GM23338 (cell line): ENCODE data around the gene CDH23. TPM values are rescaled to one million over a fixed set of nuclear protein-coding genes. Genes with fewer than 3 reads are reported as not detected.
A peak's percentile ranks its signal among the peaks of the same experiment; 100 is the strongest.

Experiments used
- ATAC-seq: fragments of 200-7000 bp; cut with Tn5 transposase; 3 replicates; pipeline ENCODE4 v1.9.1; 2020
- DNase-seq: peaks from one replicate; pipeline ENCODE4 v3.0.0-alpha.2; 2015; ENCODE audit warnings: low spot score
- H2AFZ ChIP-seq: fragments of 200-600 bp; sonication (generic); 2 replicates; pipeline ENCODE4 v1.8.0; 2016; ENCODE audit warnings: antibody characterized with exemption, mild to moderate bottlenecking, moderate library complexity
- H3F3A ChIP-seq: fragments of 200-600 bp; sonication (generic); replicated peaks from 2 replicates; pipeline ENCODE4 v1.8.0; 2017; ENCODE audit warnings: antibody characterized with exemption, mixed run types, low read depth
- H3K27ac ChIP-seq: fragments of 200-600 bp; sonication (generic); 2 replicates; pipeline ENCODE4 v1.6.1; 2016; ENCODE audit warnings: low read depth
- H3K27me3 ChIP-seq: fragments of 200-600 bp; sonication (generic); 2 replicates; pipeline ENCODE4 v1.8.0; 2016; ENCODE audit warnings: mild to moderate bottlenecking, mixed run types, moderate library complexity; ENCODE audit not compliant: insufficient read depth
- H3K36me3 ChIP-seq: fragments of 200-600 bp; sonication (generic); 2 replicates; pipeline ENCODE4 v1.8.0; 2016; ENCODE audit warnings: mild to moderate bottlenecking; ENCODE audit not compliant: insufficient read depth
- H3K4me1 ChIP-seq: fragments of 200-600 bp; sonication (generic); 2 replicates; pipeline ENCODE4 v1.8.0; 2016; ENCODE audit warnings: mild to moderate bottlenecking, moderate library complexity; ENCODE audit not compliant: insufficient read depth
- H3K4me2 ChIP-seq: fragments of 200-600 bp; sonication (generic); 2 replicates; pipeline ENCODE4 v1.7.1; 2017; ENCODE audit warnings: mixed run types
- H3K4me3 ChIP-seq: fragments of 200-600 bp; sonication (generic); 2 replicates; pipeline ENCODE4 v1.6.1; 2016; ENCODE audit warnings: mixed run types
- H3K79me2 ChIP-seq: fragments of 200-600 bp; sonication (generic); replicated peaks from 2 replicates; pipeline ENCODE4 v1.8.0; 2017; ENCODE audit warnings: mild to moderate bottlenecking; ENCODE audit not compliant: insufficient read depth
- H3K9me2 ChIP-seq: fragments of 200-600 bp; sonication (generic); 2 replicates; pipeline ENCODE4 v1.8.0; 2017; ENCODE audit not compliant: insufficient read depth
- H4K20me1 ChIP-seq: fragments of 200-600 bp; sonication (generic); replicated peaks from 2 replicates; pipeline ENCODE4 v1.8.0; 2017; ENCODE audit warnings: mild to moderate bottlenecking; ENCODE audit not compliant: insufficient read depth
- H3K27ac Mint-ChIP-seq: 2 replicates; pipeline ENCODE4 v1.8.0; 2020; ENCODE audit warnings: inconsistent platforms, mild to moderate bottlenecking, moderate library complexity, mixed read lengths
- H3K27me3 Mint-ChIP-seq: 3 replicates; pipeline ENCODE4 v1.8.0; 2022; ENCODE audit warnings: low read depth, mild to moderate bottlenecking, moderate library complexity, mixed read lengths, inconsistent platforms; ENCODE audit not compliant: insufficient read depth, poor library complexity
- H3K36me3 Mint-ChIP-seq: 3 replicates; pipeline ENCODE4 v1.8.0; 2021; ENCODE audit warnings: low read depth, mild to moderate bottlenecking, inconsistent platforms, moderate library complexity, mixed read lengths
- H3K4me1 Mint-ChIP-seq: 3 replicates; pipeline ENCODE4 v1.8.0; 2020; ENCODE audit warnings: mild to moderate bottlenecking, inconsistent platforms, mixed read lengths
- H3K4me3 Mint-ChIP-seq: 3 replicates; pipeline ENCODE4 v1.8.0; 2021; ENCODE audit warnings: moderate library complexity, mild to moderate bottlenecking, inconsistent platforms, mixed read lengths
- H3K9me3 Mint-ChIP-seq: 3 replicates; pipeline ENCODE4 v1.8.0; 2020; ENCODE audit warnings: moderate library complexity, mild to moderate bottlenecking, inconsistent platforms, mixed read lengths
- CTCF ChIP-seq, 2 experiments: fragments of 200-600 bp in 1 of 2; sonication (generic) in 1 of 2; conservative IDR thresholded peaks; 2 replicates each; pipeline versions ENCODE4 v1.5.1 to v1.6.1; 2016 to 2017; ENCODE audit warnings: antibody characterized with exemption in 2 of 2, low read depth in 2 of 2, mild to moderate bottlenecking in 2 of 2, moderate library complexity in 1 of 2
- ETS1 ChIP-seq: IDR thresholded peaks from 2 replicates; pipeline ENCODE4 v1.6.1; 2016; ENCODE audit warnings: antibody characterized with exemption
- EZH2phosphoT487 ChIP-seq: fragments of 200-600 bp; sonication (generic); IDR thresholded peaks from one replicate; pipeline ENCODE4 v1.8.1; 2018; ENCODE audit warnings: antibody characterized with exemption; ENCODE audit not compliant: unreplicated experiment
- NANOG ChIP-seq: IDR thresholded peaks from 2 replicates; pipeline ENCODE4 v1.6.1; 2016; ENCODE audit warnings: antibody characterized with exemption, borderline replicate concordance
- POLR2AphosphoS5 ChIP-seq: IDR thresholded peaks from 2 replicates; pipeline ENCODE4 v1.6.1; 2016; ENCODE audit warnings: antibody characterized with exemption, low read depth
- STAT1 ChIP-seq: IDR thresholded peaks from one replicate; pipeline ENCODE4 v1.6.1; 2016; ENCODE audit warnings: antibody characterized with exemption; ENCODE audit not compliant: unreplicated experiment
- ZNF331 ChIP-seq: fragments of 250-450 bp; sonication (Bioruptor Pico); IDR thresholded peaks from 2 replicates; pipeline ENCODE4 v1.5.0; 2020; ENCODE audit warnings: low read depth, mild to moderate bottlenecking, moderate library complexity
- ZNF462 ChIP-seq: fragments of 250-450 bp; sonication (Bioruptor Pico); IDR thresholded peaks from 2 replicates; pipeline ENCODE4 v1.5.0; 2020; ENCODE audit warnings: mild to moderate bottlenecking, moderate library complexity
- polyA plus RNA-seq: library from polyadenylated mRNA; unstranded; fragments of >200 nt; fragmentation: Nextera tagmentation; extraction: Ambion mirVana; gene quantifications from 2 replicates; pipeline ENCODE4 v1.2.1, GENCODE V29; 2016
- total RNA-seq: library from RNA; depleted of rRNA; stranded (reverse); fragments of >200 nt; shearing (Covaris generic); gene quantifications from 2 replicates; pipeline ENCODE4 v1.2.3, GENCODE V29; 2014

Gene CDH23
- total and polyA plus RNA-seq, 2 experiments from 2014 or later = 0.95 to 4.3 TPM

GRCh38 chr10:71608819-71609768 is 212.4 kb downstream of the CDH23 start:
- Histone ChIP-seq H3K4me2 (no peak overlapping the region), H3F3A (no peaks in the 10 kb centered on the region), H3K36me3 (no peaks in the 10 kb centered on the region), H4K20me1 (no peaks in the 10 kb centered on the region), H3K27ac (no peak overlapping the region), H3K4me1 (no peaks in the 10 kb centered on the region; the same call in 1 of the 2 replicates), H3K9me2 (no peaks in the 10 kb centered on the region), H3K79me2 (no peaks in the 10 kb centered on the region), H2AFZ (no peak overlapping the region), H3K4me3 (no peak overlapping the region), H3K27me3 (no peaks in the 10 kb centered on the region)
- Mint-ChIP-seq H3K4me1 (peaks cover 54% of the 10 kb centered on the region), H3K27ac (no peak overlapping the region), H3K36me3 (no peaks in the 10 kb centered on the region), H3K4me3 (no peak overlapping the region; the same call in 2 of the 3 replicates), H3K27me3 (peaks cover 8% of the 10 kb centered on the region), H3K9me3 (no peaks in the 10 kb centered on the region; the same call in 2 of the 3 replicates)
- DNase-seq (peak; percentile 96), ATAC-seq (peak; percentile 83)
- TF ChIP-seq ETS1 (no peak), EZH2phosphoT487 (no peak), ZNF331 (CRISPR knock-in tag) (no peak), POLR2AphosphoS5 (no peak), STAT1 (no peak), CTCF (conservative IDR thresholded peaks at IDR 0.05; ENCODE audit: low read depth in 2 of 2) (peak; percentile 83 to 95), NANOG (no peak)

- no peaks in the 10 kb centered on the region; the same call in 1 of the 2 replicates for H3K4me1 ChIP-seq
- H4K20me1 ChIP-seq = no peaks in the 10 kb centered on the region
- peaks cover 47% of the 10 kb centered on the region for H3K4me1 Mint-ChIP-seq
- H3K27me3 Mint-ChIP-seq = peaks cover 5% of the 10 kb centered on the region
- H3K79me2 ChIP-seq = no peaks in the 10 kb centered on the region
- no peak overlapping the region for H3K27ac Mint-ChIP-seq
- H3K9me3 Mint-ChIP-seq = no peaks in the 10 kb centered on the region; the same call in 2 of the 3 replicates
- ATAC-seq (no peak), DNase-seq (no peak)
- H3K4me3 Mint-ChIP-seq = no peak overlapping the region
- H2AFZ ChIP-seq = no peak overlapping the region
- no peaks in the 10 kb centered on the region for H3K36me3 Mint-ChIP-seq
- H3F3A ChIP-seq = no peaks in the 10 kb centered on the region
- H3K27ac ChIP-seq = no peak overlapping the region
- no peak overlapping the region for H3K4me2 ChIP-seq
- H3K4me3 ChIP-seq = no peak overlapping the region
- H3K36me3 ChIP-seq = no peaks in the 10 kb centered on the region
- no peaks in the 10 kb centered on the region for H3K27me3 ChIP-seq
- H3K9me2 ChIP-seq = no peaks in the 10 kb centered on the region
- no peak for TF ChIP-seq CTCF (conservative IDR thresholded peaks at IDR 0.05; ENCODE audit: low read depth in 2 of 2)
- no peak for TF ChIP-seq ZNF462 (CRISPR knock-in tag)
- TF ChIP-seq STAT1 = no peak
These were observed 213.9 kb downstream of the CDH23 start for GRCh38 chr10:71610651-71611050.
